ENCODE measurements around the gene PARP9.
"Not testable (repeated sequence)": the region's sequence is repeated elsewhere in the genome, so short reads cannot be mapped to it uniquely, and the experiment has no call there.

The PARP9 gene

GRCh38 chr3:122576174-122576940 lies 12.3 kb upstream of the PARP9 start:
- TF ChIP-seq CTCF (IDR thresholded peaks at IDR 0.05; ENCODE audit: low read depth, low read length) = no peak
- no peak overlapping the region for H3K4me3 ChIP-seq (ENCODE audit: low read depth, low read length)

- no peak for TF ChIP-seq CTCF (IDR thresholded peaks at IDR 0.05; ENCODE audit: low read depth, low read length)
- H3K4me3 ChIP-seq (ENCODE audit: low read depth, low read length) = no peak overlapping the region
Measured at GRCh38 chr3:122572940-122573412, 8.9 kb upstream of the PARP9 start.

- H3K4me3 ChIP-seq (ENCODE audit: low read depth, low read length) = no peak overlapping the region
- TF ChIP-seq CTCF (IDR thresholded peaks at IDR 0.05; ENCODE audit: low read depth, low read length) = no peak
Measured at GRCh38 chr3:122568755-122569154, 4.7 kb upstream of the PARP9 start.

GRCh38 chr3:122568131-122568530 lies 4.0 kb upstream of the PARP9 start:
- not testable (repeated sequence) for H3K4me3 ChIP-seq (ENCODE audit: low read depth, low read length)

- H3K4me3 ChIP-seq (ENCODE audit: low read depth, low read length) = peak overlapping the region; percentile 85
- no peak for TF ChIP-seq CTCF (IDR thresholded peaks at IDR 0.05; ENCODE audit: low read depth, low read length)
Measured at GRCh38 chr3:122563717-122564025, 429 bp downstream of the PARP9 start.

- H3K4me3 ChIP-seq (ENCODE audit: low read depth, low read length) = peak overlapping the region; percentile 85
Measured at GRCh38 chr3:122562923-122563716, 980 bp downstream of the PARP9 start.

GRCh38 chr3:122560680-122561079 lies 3.4 kb downstream of the PARP9 start:
- 0 out of 2 replicates have a peak, but pooled peaks have one; percentile 8 for TF ChIP-seq CTCF (IDR thresholded peaks at IDR 0.05; ENCODE audit: low read depth, low read length)
- H3K4me3 ChIP-seq (ENCODE audit: low read depth, low read length) = no peak overlapping the region

More at GRCh38 chr3:122562923-122563716, 980 bp downstream of the PARP9 start:
- TF ChIP-seq CTCF (IDR thresholded peaks at IDR 0.05; ENCODE audit: low read depth, low read length) = no peak

Data from WI38 (cell line).